ENCODE measurements around the gene LPIN1. TPM values are rescaled to one million over a fixed set of nuclear protein-coding genes. Genes with fewer than 3 reads are reported as not detected.

LPIN1 gene
- total RNA-seq, 2 experiments from 2014 or later = 115 to 128 TPM

DNA sequence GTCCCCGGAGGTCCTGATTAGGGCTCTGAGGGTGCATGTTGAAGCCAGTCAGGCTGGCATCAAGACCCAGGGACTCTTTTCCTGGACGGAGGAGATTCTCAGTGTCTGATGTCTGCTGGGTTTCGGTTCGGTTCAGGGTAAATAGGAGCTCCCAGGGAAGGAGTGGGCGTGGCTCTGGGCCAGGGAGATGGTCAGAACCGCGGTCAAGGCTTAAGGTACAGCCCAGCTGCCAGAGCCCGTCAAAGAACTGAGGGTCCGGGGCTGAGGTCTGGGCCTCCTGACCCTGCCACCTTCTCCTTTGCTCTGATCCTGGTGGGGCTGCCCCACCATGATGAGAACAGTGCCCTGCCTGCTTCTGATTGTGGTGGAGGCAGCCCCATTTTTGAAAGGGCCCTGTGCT lies 39.8 kb downstream of the LPIN1 start:
- CTCF ChIA-PET = interaction anchor here (1.8 to 2.6 kb wide), 2 partner anchors 39 to 93 kb away, joined by 5 to 8 read pairs; partner anchors contain the start of gene LPIN1
- no peak overlapping the region for H3K27ac ChIP-seq (ENCODE audit: low read depth in 1 of 2, low read length in 2 of 2)
- Mint-ChIP-seq H3K4me3 (no peak overlapping the region), H3K27me3 (no peaks in the 10 kb centered on the region), H3K36me3 (ENCODE audit: low read depth) (peaks cover 98% of the 10 kb centered on the region), H3K9me3 (no peaks in the 10 kb centered on the region), H3K27ac (no peak overlapping the region), H3K4me1 (ENCODE audit: low read depth) (no peaks in the 10 kb centered on the region)
- no peak for DNase-seq
- TF ChIP-seq, protein P1, sequence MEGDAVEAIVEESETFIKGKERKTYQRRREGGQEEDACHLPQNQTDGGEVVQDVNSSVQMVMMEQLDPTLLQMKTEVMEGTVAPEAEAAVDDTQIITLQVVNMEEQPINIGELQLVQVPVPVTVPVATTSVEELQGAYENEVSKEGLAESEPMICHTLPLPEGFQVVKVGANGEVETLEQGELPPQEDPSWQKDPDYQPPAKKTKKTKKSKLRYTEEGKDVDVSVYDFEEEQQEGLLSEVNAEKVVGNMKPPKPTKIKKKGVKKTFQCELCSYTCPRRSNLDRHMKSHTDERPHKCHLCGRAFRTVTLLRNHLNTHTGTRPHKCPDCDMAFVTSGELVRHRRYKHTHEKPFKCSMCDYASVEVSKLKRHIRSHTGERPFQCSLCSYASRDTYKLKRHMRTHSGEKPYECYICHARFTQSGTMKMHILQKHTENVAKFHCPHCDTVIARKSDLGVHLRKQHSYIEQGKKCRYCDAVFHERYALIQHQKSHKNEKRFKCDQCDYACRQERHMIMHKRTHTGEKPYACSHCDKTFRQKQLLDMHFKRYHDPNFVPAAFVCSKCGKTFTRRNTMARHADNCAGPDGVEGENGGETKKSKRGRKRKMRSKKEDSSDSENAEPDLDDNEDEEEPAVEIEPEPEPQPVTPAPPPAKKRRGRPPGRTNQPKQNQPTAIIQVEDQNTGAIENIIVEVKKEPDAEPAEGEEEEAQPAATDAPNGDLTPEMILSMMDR (IDR thresholded peaks at IDR 0.05) = no peak
- H3K9me3 ChIP-seq (ENCODE audit: control insufficient read depth in 1 of 2, insufficient read depth in 1 of 2, low read length in 2 of 2) = no peaks in the 10 kb centered on the region
- intact Hi-C loops (cut with DNase I, micrococcal nuclease) = loop anchor here in 1 of 2 experiments (10.0 kb wide), 1 partner anchor 191 kb away; no protein-coding TSS in a partner anchor
- H3K4me3 ChIP-seq (ENCODE audit: low read length) = no peak overlapping the region
- peaks cover 91% of the 10 kb centered on the region for H3K36me3 ChIP-seq (ENCODE audit: insufficient read depth, low read length)
- H3K4me1 ChIP-seq (ENCODE audit: insufficient read depth, low read length) = peaks cover 2% of the 10 kb centered on the region
- POLR2A ChIA-PET = no interaction called here
- ATAC-seq (ENCODE audit: poor library complexity) = no peak
- no peaks in the 10 kb centered on the region for H3K27me3 ChIP-seq (ENCODE audit: control insufficient read depth in 1 of 2, insufficient read depth in 2 of 2, low read length in 2 of 2)

DNA sequence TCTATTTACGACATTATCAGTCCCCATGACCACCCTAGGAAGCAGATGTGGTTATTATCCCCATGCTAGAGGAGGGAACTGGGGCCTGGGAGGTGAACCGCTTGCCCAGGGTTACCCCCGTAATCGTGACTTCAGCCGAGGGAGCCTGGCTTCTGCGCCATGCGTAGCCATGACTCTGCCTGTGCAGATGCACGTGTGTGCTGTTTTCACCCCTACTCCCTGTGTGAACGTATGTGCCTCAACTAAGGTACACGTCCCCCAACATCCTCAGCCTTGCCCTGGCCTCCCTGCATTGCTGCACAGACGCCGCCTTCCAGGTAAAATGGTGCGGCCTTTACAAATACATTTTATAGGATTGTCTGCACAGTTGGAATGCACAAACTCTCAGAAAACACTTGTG lies 40.2 kb downstream of the LPIN1 start:
- Histone ChIP-seq H3K36me3 (ENCODE audit: insufficient read depth, low read length) (peaks cover 90% of the 10 kb centered on the region), H3K27me3 (ENCODE audit: control insufficient read depth in 1 of 2, insufficient read depth in 2 of 2, low read length in 2 of 2) (no peaks in the 10 kb centered on the region), H3K4me3 (ENCODE audit: low read length) (no peak overlapping the region), H3K27ac (ENCODE audit: low read depth in 1 of 2, low read length in 2 of 2) (no peak overlapping the region), H3K9me3 (ENCODE audit: control insufficient read depth in 1 of 2, insufficient read depth in 1 of 2, low read length in 2 of 2) (no peaks in the 10 kb centered on the region), H3K4me1 (ENCODE audit: insufficient read depth, low read length) (peaks cover 2% of the 10 kb centered on the region)
- Mint-ChIP-seq H3K4me3 (no peak overlapping the region), H3K36me3 (ENCODE audit: low read depth) (peaks cover 98% of the 10 kb centered on the region), H3K9me3 (no peaks in the 10 kb centered on the region), H3K4me1 (ENCODE audit: low read depth) (no peaks in the 10 kb centered on the region), H3K27ac (no peak overlapping the region), H3K27me3 (no peaks in the 10 kb centered on the region)
- TF ChIP-seq, protein P1 (IDR thresholded peaks at IDR 0.05) = no peak
- POLR2A ChIA-PET = no interaction called here
- CTCF ChIA-PET = interaction anchor here (0.6 to 2.6 kb wide), 3 partner anchors 40 to 327 kb away, joined by 3 to 8 read pairs (median 5); partner anchors contain the start of gene LPIN1
- ATAC-seq (ENCODE audit: poor library complexity) = no peak
- intact Hi-C loops (cut with DNase I, micrococcal nuclease) = loop anchor here in 1 of 2 experiments (10.0 kb wide), 1 partner anchor 192 kb away; no protein-coding TSS in a partner anchor
- no peak for DNase-seq

DNA sequence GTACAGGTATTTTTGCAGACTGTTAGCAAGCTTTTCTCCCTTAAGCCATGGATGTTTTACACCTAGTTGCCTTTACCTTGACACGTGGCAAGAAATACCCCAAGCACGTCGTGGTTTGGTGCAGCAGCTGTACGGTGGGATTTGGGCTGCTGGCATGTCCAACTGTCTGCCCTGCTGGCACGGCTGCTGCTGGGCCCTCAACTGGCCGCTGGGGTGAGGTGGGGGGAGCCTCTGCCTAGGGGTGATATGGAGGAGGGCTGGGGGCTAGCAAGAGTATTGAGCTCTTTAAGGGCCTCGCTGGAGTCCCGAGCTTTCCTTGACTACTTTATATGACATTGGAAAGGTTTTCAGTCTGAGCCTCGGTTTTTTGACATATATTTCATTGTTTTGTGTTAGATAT lies 41.6 kb downstream of the LPIN1 start:
- DNase-seq = no peak
- H3K4me1 Mint-ChIP-seq (ENCODE audit: low read depth) = no peaks in the 10 kb centered on the region
- POLR2A ChIA-PET = no interaction called here
- intact Hi-C loops (cut with DNase I, micrococcal nuclease) = loop anchor here in 1 of 2 experiments (10.0 kb wide), 1 partner anchor 193 kb away; no protein-coding TSS in a partner anchor
- Histone ChIP-seq H3K36me3 (ENCODE audit: insufficient read depth, low read length) (peaks cover 91% of the 10 kb centered on the region), H3K4me1 (ENCODE audit: insufficient read depth, low read length) (peaks cover 2% of the 10 kb centered on the region), H3K27ac (ENCODE audit: low read depth in 1 of 2, low read length in 2 of 2) (no peak overlapping the region), H3K4me3 (ENCODE audit: low read length) (no peak overlapping the region), H3K9me3 (ENCODE audit: control insufficient read depth in 1 of 2, insufficient read depth in 1 of 2, low read length in 2 of 2) (no peaks in the 10 kb centered on the region), H3K27me3 (ENCODE audit: control insufficient read depth in 1 of 2, insufficient read depth in 2 of 2, low read length in 2 of 2) (no peaks in the 10 kb centered on the region)
- no peaks in the 10 kb centered on the region for H3K9me3 Mint-ChIP-seq
- TF ChIP-seq, protein P1 (IDR thresholded peaks at IDR 0.05) = no peak
- H3K27me3 Mint-ChIP-seq = no peaks in the 10 kb centered on the region
- CTCF ChIA-PET = no interaction called here
- no peak overlapping the region for H3K27ac Mint-ChIP-seq
- no peak overlapping the region for H3K4me3 Mint-ChIP-seq
- no peak for ATAC-seq (ENCODE audit: poor library complexity)
- peaks cover 98% of the 10 kb centered on the region for H3K36me3 Mint-ChIP-seq (ENCODE audit: low read depth)

Data from CD4-positive, alpha-beta T cell (primary cell).